Kidney epithelial cell (primary cell): ENCODE results near the gene CACNB4. TPM values are rescaled to one million over a fixed set of nuclear protein-coding genes. Genes with fewer than 3 reads are reported as not detected.
A peak's percentile ranks its signal among the peaks of the same experiment; 100 is the strongest.

Experiments used
- DNase-seq: peaks from one replicate; pipeline ENCODE4 v3.0.0-alpha.2; 2010; ENCODE audit warnings: low read depth
- H3K27me3 ChIP-seq: 2 replicates; pipeline ENCODE4 v1.6.0; 2011; ENCODE audit warnings: low read length; ENCODE audit not compliant: control insufficient read depth, insufficient read depth
- H3K36me3 ChIP-seq: 2 replicates; pipeline ENCODE4 v1.5.1; 2011; ENCODE audit warnings: low read length; ENCODE audit not compliant: control insufficient read depth, insufficient read depth
- H3K4me3 ChIP-seq: 2 replicates; pipeline ENCODE4 v1.5.1; 2011; ENCODE audit warnings: low read depth, mild to moderate bottlenecking, control low read depth, low read length
- total RNA-seq: library from RNA; depleted of rRNA; stranded (reverse); fragments of >200 nt; gene quantifications from 2 replicates; pipeline ENCODE4 v1.2.3, GENCODE V29; 2015
- TF ChIP-seq, protein P1 (sequence below): IDR thresholded peaks from 2 replicates; pipeline ENCODE4 v1.5.1; 2011; ENCODE audit warnings: mild to moderate bottlenecking, moderate library complexity, low read length, control low read depth, inconsistent platforms; ENCODE audit not compliant: insufficient read depth, poor library complexity, severe bottlenecking

The CACNB4 gene
- total RNA-seq, 1 donor from 2014 or later, result 0.79 TPM

DNA sequence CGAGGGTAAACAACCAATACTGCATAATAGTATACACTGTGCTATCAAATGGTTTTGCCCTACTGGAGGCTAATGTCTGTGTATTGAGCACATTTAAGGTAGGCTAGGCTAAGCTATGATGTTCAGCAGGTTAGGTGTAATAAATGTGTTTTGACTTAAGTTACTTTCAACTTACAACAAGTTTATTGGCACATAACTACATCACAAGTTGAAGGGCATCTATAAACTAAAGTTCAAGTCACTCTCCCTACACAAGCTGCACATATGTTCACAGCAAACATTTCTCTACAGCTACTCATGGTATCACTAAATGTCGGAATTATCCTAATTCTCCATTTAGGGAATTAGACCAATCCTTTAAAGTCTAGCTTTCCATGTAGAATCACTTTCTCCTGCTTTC lies 282.0 kb downstream of the CACNB4 start:
- TF ChIP-seq, protein P1, sequence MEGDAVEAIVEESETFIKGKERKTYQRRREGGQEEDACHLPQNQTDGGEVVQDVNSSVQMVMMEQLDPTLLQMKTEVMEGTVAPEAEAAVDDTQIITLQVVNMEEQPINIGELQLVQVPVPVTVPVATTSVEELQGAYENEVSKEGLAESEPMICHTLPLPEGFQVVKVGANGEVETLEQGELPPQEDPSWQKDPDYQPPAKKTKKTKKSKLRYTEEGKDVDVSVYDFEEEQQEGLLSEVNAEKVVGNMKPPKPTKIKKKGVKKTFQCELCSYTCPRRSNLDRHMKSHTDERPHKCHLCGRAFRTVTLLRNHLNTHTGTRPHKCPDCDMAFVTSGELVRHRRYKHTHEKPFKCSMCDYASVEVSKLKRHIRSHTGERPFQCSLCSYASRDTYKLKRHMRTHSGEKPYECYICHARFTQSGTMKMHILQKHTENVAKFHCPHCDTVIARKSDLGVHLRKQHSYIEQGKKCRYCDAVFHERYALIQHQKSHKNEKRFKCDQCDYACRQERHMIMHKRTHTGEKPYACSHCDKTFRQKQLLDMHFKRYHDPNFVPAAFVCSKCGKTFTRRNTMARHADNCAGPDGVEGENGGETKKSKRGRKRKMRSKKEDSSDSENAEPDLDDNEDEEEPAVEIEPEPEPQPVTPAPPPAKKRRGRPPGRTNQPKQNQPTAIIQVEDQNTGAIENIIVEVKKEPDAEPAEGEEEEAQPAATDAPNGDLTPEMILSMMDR, result no peak
- H3K27me3 ChIP-seq, result no peaks in the 10 kb centered on the region
- no peak for DNase-seq
- no peak overlapping the region for H3K4me3 ChIP-seq
- no peaks in the 10 kb centered on the region for H3K36me3 ChIP-seq

DNA sequence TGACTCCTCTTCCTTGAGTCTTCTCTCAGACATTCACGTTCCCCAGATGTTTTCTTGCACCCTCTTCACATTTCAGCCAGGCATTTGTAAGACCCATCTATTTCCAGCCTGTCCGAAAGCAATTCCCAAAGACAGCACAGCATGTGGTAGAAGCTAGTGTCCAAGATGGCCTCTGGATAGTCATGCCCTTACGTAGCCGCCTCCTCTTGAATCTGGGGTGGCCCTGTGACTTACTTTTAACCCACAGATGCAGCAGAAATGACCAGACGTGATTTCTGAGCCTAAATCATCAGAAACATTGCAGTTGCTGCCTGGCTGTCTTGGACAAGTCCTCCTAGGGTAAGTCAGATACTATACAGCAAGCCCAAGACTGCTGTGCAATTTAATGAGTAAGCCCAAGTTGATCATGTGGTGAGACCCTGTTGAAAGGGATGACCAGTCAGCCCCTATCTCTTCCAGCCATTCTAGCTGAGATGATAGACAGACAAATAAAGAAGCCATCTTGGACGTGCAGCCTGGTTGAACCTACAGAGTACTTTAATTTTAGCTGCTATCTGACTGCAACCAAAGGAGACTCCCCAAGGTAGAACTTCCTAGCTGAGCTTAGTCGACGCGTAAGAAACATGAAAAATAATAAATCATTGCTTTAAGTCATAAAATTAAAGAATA lies 282.9 kb downstream of the CACNB4 start:
- no peaks in the 10 kb centered on the region for H3K36me3 ChIP-seq
- DNase-seq, result no peak
- no peak overlapping the region for H3K4me3 ChIP-seq
- H3K27me3 ChIP-seq, result no peaks in the 10 kb centered on the region
- TF ChIP-seq, protein P1, result no peak

DNA sequence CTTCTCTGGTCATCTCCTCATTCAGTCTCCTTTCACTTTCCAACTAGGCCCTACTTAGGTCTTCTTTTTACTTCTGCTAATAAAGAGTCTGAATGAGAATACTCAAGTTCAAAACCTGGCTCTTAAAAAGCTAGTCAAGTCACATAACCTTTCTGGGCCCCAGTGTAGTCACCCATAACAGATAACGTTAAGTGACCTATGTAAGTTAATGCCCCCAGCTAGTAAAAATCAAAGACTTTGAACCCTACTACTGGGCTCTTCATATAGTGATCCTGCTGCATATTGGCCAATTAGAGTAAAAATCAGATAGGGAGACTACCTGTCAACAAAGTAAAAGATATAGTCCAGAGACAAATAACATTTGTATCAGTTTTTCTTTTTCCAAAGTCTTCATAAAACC lies 288.4 kb downstream of the CACNB4 start:
- TF ChIP-seq, protein P1, result no peak
- no peak overlapping the region for H3K4me3 ChIP-seq
- no peaks in the 10 kb centered on the region for H3K27me3 ChIP-seq
- DNase-seq, result no peak
- no peaks in the 10 kb centered on the region for H3K36me3 ChIP-seq

DNA sequence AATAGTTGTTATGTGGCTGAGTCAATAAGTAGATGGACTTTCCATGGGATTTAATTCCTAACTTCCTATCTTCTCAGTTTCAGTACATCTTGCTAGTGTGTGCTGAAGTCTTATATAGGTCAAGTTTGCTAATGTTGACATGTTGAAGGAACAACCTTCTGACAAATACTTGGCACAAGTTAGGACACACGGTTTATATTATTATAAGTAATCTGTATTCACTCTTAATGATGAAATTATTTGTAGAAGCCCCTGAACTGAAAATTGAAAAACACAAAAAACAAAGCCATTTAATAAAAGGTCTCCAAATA lies 289.8 kb downstream of the CACNB4 start:
- Histone ChIP-seq H3K27me3 (no peaks in the 10 kb centered on the region), H3K4me3 (no peak overlapping the region), H3K36me3 (no peaks in the 10 kb centered on the region)
- DNase-seq, result no peak
- TF ChIP-seq, protein P1, result no peak

DNA sequence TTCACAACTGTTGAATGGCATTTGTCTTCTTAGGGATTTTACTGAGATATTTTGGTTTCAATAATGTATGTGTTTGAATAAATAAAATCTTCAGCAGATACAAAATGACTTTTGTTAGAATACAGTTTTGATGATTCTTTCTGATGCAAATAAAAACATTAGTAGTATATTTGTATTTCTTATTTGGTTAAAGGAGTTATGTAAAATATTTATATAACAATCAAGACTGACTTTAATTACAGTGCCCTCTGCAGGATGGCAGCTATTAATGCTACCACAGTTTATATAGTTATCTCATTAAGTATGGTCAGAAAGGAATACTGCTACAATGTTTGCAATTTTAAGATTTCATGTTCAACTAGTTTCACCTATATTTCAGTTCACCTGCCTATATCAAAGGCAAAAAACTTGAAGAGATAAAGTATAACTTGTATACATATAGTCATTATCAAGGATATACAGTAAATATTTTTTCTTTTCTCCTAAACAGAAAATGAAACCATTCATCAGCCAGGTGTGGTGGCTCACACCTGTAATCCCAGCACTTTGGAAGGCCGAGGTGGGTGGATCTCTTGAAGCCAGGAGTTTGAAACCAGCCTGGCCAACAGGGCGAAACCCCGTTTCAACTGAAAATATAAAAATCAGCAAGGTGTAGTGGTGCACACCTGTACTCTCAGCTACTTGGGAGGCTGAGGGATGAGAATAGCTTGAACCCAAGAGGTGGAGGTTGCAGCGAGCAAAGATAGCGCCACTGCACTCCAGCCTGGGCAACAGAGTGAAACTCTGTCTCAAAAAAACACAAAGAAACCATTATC lies 290.4 kb downstream of the CACNB4 start:
- Histone ChIP-seq H3K36me3 (no peaks in the 10 kb centered on the region), H3K4me3 (no peak overlapping the region), H3K27me3 (no peaks in the 10 kb centered on the region)
- TF ChIP-seq, protein P1, result peak; percentile 35
- no peak for DNase-seq
